SK-N-SH treated with all-trans-retinoic acid at 6 μM for 48 hours (cell line): ENCODE results near the gene SCFD1.

ENCODE experiments used
- ARNTL ChIP-seq: fragments of 450-650 bp; formaldehyde crosslinking; IDR thresholded peaks from 2 replicates; pipeline ENCODE4 v1.5.0; 2020; ENCODE audit warnings: low read depth, mild to moderate bottlenecking, moderate library complexity, borderline replicate concordance
- BACH2 ChIP-seq: fragments of 250-450 bp; sonication (Bioruptor Pico); IDR thresholded peaks from 2 replicates; pipeline ENCODE4 v1.9.0; 2021; ENCODE audit warnings: mild to moderate bottlenecking, borderline replicate concordance
- SNAI2 ChIP-seq: fragments of 250-450 bp; sonication (Bioruptor Pico); IDR thresholded peaks from 2 replicates; pipeline ENCODE4 v1.5.0; 2020; ENCODE audit warnings: mild to moderate bottlenecking, moderate library complexity
- ZC3H10 ChIP-seq: fragments of 250-450 bp; sonication (Bioruptor Pico); IDR thresholded peaks from 2 replicates; pipeline ENCODE4 v1.5.1; 2021; ENCODE audit warnings: mild to moderate bottlenecking, moderate library complexity
- ZFP3 ChIP-seq: fragments of 250-450 bp; sonication (Bioruptor Pico); IDR thresholded peaks from 2 replicates; pipeline ENCODE4 v1.5.0; 2020; ENCODE audit warnings: mild to moderate bottlenecking, moderate library complexity

- TF ChIP-seq ZFP3 (CRISPR knock-in tag) (no peak), SNAI2 (CRISPR knock-in tag) (no peak), BACH2 (CRISPR knock-in tag) (no peak), ZC3H10 (CRISPR knock-in tag) (no peak), ARNTL (CRISPR knock-in tag) (no peak)
Measured at GRCh38 chr14:30767624-30768023, 145.5 kb downstream of the SCFD1 start.
